Islet precursor cell (in vitro differentiated cells): ENCODE data around the gene MEGF11.

Source experiments
- DNase-seq: peaks from one replicate; pipeline ENCODE4 v3.0.0-alpha.2; 2018

MEGF11 gene

GRCh38 chr15:65957451-65957850 is 296.1 kb downstream of the MEGF11 start:
- DNase-seq = no peak

GRCh38 chr15:65956899-65957298 is 296.7 kb downstream of the MEGF11 start:
- DNase-seq = no peak

DNA sequence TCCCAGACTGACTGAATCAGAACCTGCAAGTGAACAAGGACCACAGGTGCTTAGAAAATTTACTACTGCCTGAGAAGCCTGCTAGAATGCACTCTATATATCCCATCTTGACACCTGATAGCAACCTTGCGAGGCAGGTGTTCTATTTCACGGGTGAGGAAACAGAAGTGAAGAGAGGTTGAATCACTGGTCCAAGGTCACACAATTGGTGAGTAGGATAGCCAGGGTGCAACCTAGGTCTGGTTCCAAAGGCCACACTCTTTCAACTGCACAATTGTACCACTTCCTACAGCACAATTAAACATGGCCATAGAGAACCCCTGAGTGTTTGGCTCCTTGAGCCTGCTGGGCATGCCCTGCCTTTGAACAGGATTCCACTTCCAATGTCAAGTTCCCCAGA is 297.2 kb downstream of the MEGF11 start:
- no peak for DNase-seq

DNA sequence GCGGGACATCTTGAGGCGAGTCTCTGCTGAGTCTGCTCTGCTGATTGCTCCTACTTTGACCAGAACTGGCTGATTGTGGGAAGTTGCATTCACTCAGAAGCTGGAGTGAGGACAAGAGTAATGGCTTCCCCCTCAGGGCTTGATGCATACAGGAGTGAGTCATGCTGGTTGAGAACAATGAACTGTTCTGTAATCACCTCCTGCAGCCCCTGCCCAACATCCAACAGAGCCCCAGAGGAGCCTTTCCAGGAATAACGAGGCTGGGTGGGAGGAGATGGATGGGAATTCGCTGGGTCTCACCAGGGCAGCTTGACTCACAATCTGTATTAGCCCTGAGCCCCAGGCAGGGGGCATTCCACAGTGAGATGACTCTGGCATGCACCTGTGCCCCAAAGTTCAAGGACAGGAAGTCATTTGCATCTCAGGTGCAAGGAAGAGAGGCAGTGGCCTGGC is 299.2 kb downstream of the MEGF11 start:
- DNase-seq = peak; percentile 99

DNA sequence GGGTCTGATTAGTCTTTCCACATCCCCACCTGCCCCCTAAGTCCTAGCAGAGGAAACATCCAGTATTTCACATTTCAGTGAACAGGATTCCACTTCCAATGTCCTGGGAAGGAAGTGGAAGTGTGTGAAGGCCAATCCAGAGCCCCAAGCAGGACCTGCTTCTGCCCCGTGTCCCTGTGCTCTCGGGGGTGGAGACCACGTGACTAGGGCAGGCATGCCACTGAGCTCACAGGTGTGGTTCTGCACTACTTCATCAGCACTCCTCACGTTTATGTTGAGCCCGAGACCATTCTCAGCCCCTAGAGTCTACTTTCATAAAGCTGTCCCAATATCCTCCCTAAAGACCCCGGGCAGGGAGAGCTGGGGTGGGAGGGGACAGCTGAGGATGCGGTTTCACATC is 299.9 kb downstream of the MEGF11 start:
- DNase-seq = no peak

DNA sequence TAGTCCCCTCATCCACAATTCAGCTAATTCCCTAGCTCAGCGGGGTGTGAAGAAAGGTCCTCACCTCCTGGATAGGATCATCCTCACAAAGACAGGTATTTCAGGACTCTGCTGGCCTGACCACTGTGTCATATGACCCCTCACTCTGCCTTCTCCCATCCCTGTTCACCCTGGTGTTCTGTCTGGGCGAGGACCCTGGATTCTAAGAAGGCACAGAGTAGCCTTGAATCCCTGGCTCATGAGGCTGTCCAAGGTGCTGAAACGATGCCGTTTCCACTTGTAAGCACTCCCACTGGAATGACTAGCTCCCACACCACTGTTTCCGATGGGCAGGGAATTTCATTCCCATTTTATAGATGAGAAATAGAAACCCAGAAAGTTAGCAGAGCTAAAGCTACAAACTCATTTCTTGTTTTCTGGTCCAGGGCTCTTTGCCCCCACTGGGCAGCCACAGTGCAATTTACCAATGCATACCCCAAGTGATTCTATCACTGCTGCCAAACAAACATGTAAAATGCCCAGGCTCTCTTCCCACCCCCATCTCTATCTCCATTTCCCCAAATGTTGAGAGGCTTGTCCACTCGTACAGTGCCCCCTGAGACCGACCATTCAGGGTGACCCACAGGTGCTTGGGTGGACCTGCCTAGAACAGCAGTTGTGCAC is 301.0 kb downstream of the MEGF11 start:
- peak; percentile 86 for DNase-seq

DNA sequence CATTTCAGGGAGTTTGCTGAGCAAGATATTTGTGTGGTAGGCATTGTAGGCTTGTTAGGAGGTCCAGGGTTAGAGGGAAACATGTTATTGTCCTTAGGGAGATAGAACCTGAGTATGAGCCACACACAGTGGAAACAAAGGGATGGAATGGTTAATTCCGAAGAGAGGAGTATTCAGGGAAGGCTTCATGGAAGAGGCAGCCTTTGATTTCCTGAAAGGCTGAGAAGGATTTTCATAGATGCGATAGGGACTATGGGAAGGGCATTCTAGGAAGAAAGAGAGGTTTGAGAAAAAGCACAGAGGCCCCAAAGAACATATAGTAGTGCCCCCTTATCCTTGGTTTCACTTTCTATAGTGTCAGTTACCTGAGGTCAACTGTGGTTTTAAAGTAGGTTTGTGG is 302.5 kb downstream of the MEGF11 start:
- no peak for DNase-seq

- no peak for DNase-seq
Measured at GRCh38 chr15:65949491-65949890, 304.1 kb downstream of the MEGF11 start.

DNA sequence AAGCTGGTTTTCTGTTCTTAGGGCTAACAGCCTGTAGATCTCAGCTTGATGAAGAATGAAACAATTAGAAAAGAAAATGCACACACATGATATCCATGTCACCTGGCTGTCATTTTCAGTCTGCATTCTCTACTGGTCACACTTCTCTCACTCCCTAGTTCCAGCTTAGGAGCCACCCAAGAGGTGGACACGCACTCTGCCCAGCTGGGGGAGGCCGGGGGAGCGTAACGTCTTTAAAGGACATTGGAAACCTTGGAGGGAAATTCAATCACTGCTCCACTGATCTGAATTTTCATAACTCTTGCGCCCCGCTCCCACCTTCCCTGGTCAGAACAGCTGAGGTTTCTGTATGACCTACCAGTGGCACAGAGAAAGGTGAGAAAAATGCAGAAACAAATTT is 304.5 kb downstream of the MEGF11 start:
- DNase-seq = no peak

DNA sequence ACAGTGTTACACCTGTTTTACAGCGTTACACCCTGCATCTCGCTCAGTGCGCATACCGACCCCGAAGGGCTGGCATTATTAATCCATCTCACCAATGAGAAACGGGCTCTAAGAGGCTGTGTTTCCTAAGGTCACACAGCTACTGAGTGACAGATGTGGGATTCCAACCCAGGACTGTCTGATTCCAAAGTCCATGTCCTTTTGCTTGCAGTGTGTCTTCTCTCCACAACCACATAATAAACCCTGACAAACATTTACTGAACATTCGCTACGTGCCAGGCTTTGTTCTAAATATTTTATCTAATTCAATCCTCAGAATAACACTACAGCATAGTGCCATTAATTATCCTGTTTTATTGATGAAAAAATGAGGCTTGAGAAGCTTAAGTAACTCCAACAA is 305.2 kb downstream of the MEGF11 start:
- no peak for DNase-seq

GRCh38 chr15:65947041-65947440 is 306.5 kb downstream of the MEGF11 start:
- DNase-seq = no peak

- no peak for DNase-seq
Measured at GRCh38 chr15:65945616-65946015, 307.9 kb downstream of the MEGF11 start.

- no peak for DNase-seq
Measured at GRCh38 chr15:65944404-65944803, 309.1 kb downstream of the MEGF11 start.

- no peak for DNase-seq
Measured at GRCh38 chr15:65942436-65942835, 311.1 kb downstream of the MEGF11 start.

DNA sequence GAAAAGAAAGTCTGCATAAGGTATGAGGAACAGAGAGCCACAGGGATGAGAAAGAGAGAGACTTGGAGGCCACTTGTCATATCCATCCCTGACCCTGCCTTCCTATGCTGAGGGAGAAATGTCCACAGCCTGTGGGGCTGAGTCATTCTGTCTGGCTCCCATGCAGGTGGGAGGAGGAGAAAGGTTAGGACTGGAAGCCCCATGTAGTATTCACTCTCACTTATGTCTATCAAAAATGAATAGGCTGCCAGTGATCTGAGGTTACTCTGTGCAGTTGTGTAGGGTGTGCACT is 313.0 kb downstream of the MEGF11 start:
- DNase-seq = peak; percentile 75

DNA sequence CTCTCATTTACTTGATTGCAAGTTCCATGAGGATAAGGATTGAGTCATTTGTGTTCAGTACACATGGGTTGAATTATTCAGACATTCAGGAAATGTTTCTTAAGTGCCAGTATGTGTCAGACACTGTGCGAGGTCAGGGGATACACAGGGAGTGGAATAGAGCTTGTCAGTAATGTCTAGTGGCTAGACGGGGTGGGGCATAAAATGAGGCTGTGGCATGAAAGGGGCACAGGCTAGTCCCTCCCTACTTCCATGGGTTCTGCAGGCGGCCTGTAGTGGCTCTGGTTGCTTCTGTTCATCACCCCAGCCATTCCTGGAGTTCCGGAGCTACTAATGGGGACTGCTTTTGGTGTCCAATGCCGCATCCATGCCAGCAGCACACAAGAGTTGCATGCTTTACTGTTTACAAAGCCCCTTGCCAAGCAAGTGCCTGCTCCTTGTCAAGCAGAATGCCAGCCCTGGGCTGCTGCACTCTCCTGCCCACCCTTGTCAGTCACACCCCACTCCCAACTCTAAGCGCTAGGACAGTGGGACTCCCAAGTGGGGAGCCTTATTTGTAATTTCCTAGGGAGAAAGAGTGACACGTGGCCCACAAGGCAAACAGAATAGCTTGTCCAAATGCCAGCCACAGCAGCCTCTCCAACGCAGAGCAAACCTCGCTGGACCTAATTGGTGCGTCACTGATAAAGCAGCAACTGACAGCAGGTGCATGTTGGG is 313.5 kb downstream of the MEGF11 start:
- peak; percentile 58 for DNase-seq

DNA sequence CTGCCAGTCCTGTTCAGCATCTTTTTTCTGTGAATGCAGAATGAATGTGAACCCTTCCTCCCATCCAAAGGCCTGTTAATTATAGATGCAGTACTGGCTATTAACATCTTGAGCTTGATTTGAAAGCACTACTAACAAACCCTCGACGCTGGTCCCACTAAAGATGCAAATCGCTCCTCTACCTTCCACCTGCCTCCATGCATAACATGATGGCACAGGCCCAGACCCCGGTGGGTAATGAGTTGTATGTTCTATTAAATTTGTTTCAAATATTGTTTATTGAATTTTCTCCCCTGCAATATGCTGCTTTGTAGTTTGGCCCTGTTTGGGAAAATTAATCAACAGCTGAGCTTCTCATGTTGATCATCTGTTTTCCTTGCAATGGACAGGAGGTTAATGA is 314.9 kb downstream of the MEGF11 start:
- no peak for DNase-seq

- no peak for DNase-seq
Measured at GRCh38 chr15:65937476-65937875, 316.1 kb downstream of the MEGF11 start.

GRCh38 chr15:65937054-65937453 is 316.5 kb downstream of the MEGF11 start:
- DNase-seq = no peak

DNA sequence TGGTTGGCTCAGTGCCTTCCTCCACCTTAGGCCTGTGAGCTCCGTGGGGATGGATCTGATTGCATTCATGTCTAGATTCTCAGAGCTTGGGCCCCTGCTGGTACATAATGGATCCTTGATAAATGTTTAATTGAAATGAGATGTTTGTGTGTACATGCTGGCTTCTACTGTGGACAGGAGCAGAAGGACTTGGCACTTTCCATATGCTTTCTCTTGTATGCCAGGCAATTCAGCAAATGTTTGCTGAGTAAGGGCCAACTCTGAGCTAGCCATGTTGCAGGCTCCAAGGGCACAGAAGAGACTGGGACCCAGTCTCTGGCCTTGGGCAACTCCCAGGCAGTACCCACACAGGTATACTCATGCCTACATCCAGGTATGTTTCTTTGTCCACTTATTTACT is 317.3 kb downstream of the MEGF11 start:
- no peak for DNase-seq

GRCh38 chr15:65935391-65935790 is 318.2 kb downstream of the MEGF11 start:
- DNase-seq = no peak

DNA sequence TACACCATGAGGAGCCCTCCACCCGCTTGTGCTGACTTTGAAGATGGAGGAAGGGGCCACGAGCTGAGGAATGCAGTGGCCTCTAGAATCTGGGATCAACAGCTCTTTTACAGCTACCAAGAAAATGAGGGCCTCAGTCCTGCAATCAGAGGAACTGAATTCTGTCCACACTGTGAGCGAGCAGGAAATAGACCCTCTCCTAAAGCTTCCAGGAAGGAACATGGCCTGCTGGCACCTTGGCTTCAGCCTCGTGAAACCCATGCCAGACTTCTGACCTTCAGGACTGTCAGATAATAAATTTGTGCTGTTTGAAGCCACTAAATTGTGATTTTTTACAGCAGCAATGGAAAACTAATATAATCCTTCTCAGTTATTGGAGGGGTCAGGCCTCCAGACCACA is 322.3 kb downstream of the MEGF11 start:
- no peak for DNase-seq

GRCh38 chr15:65930134-65930533 is 323.4 kb downstream of the MEGF11 start:
- DNase-seq = no peak

DNA sequence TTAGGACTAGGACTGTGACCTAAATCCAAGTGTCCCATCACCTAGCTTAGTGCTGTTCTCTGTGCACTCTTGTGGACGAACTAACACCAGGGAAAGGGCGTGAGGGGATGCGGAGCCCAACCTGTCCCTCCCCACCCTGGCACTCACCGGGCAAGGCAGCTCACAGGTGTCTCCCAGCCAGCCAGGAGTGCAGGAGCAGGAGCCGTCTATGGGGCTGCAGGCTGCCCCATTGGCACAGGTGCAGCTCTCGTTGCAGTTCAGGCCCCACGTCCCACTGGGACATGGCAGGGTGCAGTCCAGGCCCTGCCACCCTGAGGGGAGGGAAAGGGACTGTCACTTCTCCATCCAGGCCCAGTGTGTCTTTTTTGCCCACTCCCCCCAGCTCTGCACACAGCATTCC is 324.0 kb downstream of the MEGF11 start:
- no peak for DNase-seq

- no peak for DNase-seq
Measured at GRCh38 chr15:65927545-65927944, 326.0 kb downstream of the MEGF11 start.
